ENCODE measurements around the gene JPH3.
"Not testable (repeated sequence)": the region's sequence is repeated elsewhere in the genome, so short reads cannot be mapped to it uniquely, and the experiment has no call there.

JPH3 gene

DNA sequence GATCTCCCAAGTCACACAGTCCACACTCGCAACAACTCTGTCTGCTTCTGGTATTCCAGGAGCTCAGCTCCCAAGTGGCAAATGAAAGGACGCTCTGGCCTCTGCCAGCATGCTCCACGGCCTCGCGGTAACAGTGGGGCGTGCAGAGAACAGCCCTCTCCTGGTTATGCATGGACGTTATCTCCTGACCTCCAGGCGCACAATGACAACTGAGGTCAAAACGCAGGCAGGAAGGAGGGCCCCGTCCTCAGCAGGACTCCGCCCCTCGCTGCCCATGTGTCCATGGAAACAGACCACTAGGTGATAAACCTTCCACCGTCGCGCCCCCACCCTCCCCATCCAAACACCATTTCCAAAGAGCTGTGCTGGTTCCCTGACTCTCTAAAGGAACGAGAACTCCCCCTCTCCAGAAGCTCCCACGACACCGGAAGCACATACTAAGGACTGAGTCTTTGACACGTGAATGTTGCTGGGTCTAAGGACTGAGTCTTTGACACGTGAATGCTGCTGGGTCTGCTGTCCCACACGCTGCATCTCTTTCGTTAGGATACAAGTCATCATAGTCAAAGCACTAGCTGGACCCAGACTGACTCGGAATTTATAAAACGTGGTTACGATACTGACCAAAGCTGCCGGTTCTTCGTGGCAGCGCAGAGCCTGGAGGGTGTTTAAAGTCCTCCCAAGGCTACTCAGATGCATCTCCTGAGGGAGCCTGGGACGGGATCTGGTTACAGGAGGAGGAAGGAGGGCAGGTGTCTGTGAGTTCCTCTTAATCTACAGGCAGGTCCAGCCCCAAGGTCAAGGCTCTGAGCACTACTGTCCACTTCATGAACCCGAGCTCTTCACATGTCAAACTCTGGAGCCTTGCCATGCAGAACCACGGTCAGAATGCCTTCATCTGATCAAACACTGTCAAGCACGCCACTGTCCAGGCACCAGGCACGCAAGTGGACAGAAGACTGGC, 119.6 kb downstream of the JPH3 start:
- DNase-seq = no peak

DNA sequence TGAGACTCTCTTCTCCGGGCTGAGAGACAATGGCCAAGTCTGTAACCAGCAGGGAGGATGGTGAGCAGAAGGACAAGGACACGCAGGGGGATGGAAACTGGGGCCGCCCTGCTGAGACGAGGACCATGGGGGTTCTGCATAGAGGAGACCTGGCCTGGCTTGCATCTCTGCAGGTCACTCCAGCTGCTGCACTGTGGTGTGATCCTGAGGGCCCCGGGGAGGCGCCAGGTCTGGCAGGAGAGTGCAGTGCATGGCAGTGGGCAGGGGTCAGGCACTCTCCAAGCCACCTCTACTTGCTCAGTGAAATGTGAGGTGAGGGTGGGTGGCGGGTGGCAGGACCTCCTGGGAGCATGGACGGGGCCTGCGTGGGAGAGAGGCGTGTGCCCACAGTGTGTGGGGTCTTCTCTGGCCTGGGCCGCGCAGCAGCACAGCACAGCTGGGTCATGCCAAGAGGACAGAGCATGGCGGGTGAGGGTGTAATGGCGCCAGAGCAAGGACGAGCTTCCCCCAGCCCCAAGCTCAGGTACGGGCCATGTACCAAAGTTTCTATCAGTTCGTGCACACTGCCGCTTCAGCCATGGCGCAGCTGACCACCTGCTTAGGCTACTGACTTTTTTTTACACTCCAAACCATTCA, 120.4 kb downstream of the JPH3 start:
- DNase-seq = no peak

DNA sequence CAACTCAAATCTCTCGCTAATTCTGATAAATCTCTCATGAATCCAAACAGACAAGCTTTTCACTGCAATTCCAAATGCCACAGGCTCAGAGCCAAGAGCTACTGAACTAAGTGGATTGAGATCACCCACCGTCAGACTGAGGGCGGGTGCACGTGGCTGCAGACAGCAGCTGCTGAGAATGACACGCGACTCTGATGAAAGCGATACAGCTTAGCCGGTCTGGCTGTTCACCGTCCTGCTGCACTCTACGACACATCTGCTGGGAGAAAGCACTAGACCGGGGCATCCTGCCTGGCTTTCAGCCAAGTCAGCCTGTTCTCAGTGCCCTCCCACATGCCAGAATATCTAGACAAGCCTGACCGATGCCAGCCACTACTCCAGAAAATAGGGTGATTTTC, 120.9 kb downstream of the JPH3 start:
- no peak for DNase-seq

DNA sequence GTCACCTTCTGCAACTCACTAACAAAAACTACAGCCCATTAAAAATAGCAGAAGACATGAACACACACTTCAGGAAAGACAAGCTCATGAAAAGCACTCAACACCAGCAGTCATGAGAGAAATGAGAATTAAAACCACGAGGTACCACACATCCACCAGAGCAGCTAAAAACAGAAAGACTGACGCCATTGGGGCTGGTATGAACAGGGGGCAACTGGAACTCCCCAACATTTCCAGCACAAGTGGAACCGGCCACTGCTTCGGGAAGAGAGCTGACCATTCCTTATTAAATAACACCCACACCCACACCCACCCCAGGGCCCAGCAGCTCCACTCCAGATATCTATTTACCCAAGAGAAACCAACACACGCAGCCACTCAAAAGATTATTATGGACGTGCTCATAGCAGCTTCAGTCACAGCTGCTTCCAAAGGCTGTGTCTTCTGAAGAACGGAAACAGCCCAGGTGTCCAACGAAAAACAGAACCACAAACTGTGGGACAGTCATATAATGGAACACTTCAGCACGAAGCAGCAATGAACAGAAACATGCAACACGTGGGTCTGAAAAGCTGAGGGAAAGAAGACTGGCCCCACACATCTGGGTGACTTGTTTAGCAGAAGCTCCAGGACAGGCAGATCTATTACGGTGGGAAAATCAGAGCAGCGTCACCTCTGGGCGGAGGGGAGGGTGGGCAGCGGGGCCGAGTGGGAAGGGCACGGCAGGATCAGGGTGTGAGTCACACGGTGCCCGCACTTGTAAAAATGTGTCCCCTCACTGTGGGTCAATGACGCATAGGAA, 122.4 kb downstream of the JPH3 start:
- DNase-seq = no peak

DNA sequence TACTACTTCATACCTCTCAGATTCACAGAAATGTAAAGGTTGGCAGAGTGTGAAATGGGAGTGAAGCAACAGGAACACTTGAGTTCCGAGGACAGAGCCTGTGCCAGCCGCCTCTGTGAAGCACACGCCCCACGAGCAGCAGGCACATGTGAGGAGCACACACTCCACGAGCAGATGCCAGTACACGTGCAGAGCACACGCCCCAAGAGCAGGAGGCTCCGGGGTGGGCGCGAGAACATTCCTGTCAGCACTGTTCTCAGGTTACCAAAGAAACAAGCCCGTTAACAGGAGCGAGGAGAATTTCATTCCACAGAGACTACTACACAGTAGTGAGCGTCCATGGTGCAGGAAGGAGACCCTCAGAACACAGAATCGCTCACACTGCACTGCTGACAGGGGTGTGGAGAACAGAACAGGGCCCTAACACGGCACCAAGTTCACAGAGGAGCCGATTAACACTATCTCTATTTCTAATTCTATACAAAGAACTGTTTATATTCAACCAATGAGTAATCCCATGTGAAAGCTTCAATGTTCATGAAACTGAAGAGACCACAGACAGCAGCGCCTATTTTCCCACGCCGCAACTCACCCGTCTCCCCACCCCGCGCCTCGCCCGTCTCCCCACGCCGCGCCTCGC, 123.4 kb downstream of the JPH3 start:
- DNase-seq = no peak

DNA sequence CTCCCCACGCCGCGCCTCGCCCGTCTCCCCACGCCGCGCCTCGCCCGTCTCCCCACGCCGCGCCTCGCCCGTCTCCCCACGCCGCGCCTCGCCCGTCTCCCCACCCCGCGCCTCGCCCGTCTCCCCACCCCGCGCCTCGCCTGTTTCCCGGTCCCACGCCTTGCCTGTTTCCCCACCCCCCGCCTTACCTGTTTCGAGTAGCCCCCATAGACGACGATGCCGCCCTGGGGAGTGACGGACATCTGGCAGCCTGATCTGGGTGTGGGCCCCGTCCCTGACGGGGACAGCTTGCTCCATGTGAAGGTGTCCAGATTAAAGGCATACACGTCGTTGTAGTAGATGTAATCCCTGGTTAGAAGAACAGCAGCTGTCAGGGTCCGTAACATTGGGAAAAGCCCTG, 124.3 kb downstream of the JPH3 start:
- not testable (repeated sequence) for DNase-seq

DNA sequence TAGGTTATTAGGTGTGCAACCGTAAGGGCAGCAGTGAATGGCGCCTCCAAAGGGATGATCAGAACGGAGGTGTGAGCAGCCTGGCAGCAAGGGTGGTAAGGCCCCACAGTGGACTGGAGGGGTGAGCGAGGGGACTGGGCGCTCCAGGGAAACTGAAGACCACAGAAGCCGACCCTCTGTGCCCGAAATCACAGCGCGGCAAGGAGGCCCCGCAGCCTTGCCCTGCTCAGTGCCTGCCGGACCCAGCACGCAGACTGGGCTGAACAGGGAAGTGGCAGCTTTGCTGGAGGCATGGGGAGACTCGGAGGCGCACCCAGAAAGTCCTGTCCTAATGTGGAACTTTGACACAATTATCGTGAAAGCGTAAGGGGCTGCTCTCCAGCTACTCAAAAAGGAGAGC, 125.0 kb downstream of the JPH3 start:
- no peak for DNase-seq

DNA sequence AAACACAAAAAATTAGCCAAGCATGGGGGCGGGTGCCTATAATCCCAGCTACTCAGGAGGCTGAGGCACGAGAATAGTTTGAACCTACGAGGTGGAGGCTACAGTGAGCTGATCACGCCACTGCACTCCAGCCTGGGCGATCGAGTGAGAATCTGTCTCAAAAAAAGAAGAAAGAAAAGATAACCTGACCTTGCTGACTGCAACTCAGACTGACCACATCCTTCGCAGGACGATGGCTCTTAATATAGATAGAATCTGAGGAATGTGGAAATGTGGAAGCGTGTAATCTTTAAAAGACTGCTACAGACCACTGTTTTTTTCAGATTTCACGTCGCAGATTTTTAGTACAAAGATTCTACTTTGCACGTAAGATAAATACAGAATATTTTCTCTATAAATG, 125.7 kb downstream of the JPH3 start:
- no peak for DNase-seq

DNA sequence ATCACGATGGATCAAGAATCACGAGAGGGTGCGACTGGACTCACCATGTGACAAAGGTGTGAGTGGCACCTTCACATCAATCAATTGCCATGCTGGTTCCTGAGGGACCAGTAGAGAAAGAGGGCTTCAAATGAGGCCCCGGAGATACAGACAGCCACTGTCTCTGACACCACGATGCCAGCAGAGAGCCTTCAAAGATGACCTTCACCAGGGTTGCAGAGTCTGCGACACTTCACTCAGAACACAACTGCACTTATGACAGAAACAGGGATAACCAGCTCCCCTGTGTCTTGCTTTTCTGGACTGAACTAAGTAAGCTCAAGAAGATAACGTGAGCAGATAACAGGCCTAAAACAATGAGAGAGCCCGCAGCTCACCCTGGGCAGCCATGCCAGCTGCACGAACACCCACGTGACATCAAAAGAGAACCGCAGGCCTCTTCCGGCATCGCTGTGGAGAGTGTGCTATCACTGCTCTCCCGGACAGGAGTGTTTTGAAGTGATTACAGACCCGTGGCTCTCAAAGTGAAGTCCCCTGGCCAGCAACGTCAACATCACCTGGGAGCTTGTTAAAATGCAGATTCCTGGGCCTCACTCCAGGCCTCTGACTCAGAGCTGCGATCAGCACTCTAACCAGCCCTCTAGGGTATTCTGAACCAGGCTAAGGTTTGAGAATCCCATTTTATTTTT, 127.1 kb downstream of the JPH3 start:
- DNase-seq = no peak

DNA sequence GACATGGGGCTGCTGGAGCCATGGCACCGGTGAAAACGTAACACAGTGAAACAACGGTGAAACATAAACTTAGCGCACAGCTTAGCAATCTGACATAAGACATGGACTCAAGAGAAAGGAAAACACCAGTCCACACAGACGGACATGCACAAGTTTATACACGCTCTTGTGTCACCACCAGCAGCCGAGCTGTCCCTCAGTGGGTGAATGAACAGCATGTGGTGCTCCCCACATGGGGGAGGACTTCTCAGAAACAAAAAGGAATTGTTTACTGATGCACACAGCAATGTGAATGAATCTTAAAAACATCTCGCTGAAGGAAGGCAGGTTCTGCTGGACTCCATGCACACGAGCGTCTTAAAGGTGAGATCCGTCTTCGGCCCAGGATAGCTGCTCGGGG, 129.3 kb downstream of the JPH3 start:
- no peak for DNase-seq

DNA sequence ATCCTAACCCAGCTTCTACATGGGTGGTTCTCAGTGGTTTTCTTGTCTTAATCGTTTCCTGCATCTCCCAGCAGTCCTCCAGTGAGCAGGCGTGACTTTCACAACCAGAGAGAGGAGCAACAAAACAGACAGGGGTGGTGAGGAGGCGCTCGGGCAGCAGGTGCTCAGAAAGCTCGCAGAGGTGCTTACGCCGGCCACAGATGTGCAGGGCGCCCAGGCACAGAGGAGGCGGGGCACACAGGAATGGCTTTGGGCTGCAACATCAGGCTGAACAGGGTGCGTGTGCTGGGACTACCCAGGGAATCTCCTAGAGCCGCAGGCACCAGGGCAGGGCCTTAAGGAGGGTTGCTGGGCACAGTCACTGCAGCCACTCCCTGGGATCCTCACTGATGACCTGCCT, 130.9 kb downstream of the JPH3 start:
- DNase-seq = no peak

DNA sequence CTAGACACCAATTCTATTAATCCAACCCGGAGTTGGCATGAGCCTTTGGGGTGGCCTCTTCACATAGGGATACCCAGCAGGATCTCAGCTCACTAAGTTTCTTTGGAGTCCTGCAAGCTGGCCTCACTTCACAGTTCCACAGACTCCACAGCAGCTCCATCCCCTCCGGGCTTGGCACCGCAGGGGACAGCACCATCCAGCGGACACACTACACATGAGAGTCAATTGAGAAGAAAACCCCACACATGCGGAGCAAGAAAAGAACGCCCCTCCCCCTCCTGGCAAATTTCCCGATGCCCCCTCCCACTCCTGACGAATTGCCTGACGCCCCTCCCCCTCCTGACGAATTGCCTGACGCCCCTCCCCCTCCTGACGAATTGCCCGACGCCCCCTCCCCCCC, 132.3 kb downstream of the JPH3 start:
- DNase-seq = no peak

DNA sequence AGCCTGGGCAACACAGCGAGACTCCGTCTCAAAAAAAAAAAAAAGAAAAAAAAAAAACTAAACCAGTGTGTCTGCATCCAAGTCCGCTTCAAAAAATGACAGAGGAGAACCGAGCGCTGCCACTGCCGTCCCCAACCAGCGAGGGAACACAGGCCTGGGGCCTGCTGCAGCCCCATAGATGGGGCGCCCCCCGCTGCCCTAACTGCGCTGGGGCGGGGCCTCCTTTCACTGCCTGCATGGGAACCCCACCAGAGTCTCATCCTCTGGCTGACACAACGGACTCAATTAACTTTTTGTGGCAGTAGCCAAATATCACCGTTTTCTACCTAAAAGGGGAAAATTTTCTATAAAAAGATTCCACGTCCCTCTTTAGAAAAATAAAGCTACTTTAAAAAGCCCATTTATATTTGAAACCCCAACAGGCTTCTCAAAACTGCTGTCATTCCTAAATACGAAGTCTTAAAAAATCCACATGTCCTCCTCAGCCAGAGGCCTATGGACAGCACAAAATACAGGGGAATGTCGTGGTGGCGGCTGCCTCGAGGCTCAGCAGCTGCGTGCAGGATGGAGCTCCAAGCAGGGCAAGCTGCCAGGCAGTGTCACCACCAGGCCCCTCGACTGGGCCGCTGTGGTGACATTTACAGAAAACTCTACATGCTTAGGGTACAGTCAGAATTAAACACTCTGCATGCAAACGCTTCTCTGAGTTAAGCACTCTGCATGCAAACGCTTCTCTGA, 133.1 kb downstream of the JPH3 start:
- no peak for DNase-seq

DNA sequence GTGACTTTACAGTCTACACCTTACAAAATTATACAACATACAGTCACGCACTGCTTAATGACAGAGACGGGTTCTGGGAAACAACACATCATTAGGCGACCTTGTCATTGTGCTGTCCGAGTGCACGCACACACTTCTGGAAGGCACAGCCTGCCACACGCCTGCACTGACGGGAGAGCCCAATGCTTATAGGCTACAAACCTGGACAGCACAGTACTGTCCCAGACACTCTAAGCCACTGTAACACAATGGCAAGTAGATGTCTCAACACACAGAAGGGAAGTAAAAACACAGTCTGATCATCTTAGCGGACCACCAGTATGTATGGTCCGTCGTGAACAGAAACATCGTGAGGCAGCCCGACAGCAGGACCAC, 133.7 kb downstream of the JPH3 start:
- no peak for DNase-seq

DNA sequence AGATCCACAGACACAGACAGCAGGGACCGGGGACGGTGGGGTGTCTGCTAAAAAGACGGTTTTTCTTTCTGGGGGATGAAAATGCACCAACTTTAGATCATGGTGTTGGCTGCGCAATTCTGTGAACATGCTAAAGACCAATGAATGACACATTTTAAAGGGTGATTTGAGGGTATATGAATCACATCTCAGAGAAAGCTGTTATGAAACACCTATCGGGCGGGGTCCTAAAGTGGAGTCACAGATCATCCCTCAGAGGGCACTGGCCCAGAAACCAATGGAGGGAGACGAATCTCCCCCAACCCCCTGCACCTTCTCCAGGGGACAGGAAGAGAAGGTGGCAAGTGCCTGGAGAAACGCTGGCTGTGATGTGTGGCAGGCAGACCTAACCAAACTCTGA, 137.5 kb downstream of the JPH3 start:
- DNase-seq = no peak

DNA sequence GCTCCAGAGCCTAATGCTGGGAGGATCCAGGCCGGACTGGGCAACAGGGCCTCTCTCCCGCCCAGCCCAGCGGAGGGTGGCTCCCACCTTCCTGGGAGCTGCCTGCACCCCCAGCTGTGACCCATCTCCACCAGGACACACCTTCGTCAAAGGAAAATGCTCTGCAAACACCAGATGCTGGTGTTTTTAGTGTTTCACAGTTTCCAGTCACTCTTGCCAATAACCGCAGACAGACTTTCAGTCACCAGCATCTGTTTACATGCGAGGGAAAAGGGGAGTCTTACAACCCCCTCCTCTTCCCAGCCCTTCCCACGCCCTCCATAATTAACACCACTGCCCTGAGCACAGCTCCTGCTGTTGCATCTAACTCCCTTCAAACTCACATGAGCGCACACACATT, 138.1 kb downstream of the JPH3 start:
- no peak for DNase-seq

DNA sequence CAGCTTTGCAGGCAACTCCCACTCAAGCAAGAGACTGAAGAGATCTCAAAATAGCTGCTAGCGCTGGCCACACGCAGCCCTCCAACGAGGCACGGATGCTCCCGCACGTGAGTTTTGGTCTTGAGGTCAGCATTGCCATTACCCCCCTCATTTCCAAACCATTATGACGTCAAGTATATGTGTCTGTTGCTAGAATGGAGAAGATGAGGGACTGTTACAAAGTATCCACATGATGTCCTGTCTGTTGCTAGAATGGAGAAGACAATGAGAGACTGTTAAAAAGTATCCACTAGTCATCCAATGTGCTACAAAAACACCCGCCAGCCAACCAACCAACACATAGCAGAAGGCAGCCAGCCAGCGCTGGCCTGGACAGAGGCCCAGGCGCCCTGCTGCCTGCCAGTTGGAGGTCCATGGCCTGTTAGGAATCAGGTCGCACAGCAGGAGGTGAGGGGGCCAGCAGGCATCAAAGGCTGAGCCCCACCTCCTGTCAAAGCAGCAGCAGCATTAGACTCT, 138.7 kb downstream of the JPH3 start:
- no peak for DNase-seq

DNA sequence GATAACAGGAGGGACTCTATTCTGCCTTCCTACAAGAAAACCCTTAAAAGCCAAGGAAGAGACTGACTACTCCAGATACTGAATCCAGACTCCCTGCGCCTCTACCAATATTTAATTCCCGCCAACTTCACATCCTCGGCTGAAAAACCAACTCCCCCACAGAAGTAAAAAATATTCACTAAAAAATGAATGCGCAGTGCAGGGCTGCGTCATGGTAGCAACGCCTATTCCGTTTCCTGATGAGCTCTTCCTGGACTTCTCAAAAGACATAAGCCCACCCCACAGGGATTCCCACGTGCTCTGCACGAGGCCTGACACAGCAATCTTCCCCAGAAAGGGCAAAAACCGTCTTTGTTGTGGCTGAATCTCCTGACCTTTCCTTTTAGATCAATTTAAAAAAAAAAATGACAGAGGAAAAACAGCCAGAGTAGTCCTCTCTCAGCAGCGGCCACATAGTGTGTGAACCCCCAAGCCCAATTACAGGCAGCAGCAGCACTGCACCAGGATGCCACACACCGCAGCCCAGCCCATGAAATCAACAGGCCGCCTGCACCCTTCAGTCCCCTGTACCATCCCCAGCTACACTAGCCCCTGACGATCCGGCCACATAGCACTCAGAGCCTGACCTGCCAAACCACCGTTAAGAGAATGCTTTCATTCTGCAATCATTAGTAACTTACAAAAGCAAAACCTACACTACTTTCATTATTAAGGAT, 139.6 kb downstream of the JPH3 start:
- no peak for DNase-seq

DNA sequence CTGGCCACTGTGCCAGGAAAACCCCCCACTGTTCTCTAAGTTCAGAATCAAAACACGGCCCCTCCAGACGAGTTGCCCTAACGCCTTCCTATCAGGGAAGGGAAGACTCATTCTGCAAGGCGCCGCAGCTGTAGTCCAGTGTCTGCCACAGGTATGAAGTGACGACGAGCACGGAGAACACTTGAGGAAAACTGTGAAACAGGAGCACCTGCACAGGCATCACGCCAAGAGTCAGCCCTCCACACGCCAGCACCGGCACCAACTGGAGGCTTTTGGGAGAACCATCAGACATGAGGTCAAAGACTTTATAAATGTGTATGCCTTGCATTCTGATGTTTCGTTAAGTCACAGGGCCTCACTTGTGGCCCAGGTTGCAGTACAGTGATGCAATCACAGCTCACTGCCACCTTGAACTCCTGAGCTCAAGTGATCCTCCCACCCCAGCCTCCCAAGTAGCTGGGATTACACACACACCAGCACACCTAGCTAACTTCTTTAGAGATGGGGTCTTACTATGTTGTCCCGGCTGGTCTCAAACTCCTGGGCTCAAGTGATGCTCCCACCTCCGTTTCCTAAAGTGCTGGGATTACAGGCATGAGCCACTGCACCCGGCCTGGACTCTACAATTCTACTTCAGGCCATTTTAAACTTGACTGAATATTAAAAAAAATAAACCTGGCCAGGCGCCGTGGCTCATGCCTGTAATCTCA, 140.6 kb downstream of the JPH3 start:
- no peak for DNase-seq

Data from activated CD4-positive, alpha-beta T cell treated with anti-CD3 and anti-CD28 coated beads, Interleukin-2, amount 50 U/mL, for 4 hours (primary cell).